Activated T-helper 17 cell treated with anti-CD3 and anti-CD28 coated beads, Interleukin-2, amount 50 U/mL, for 72 hours (primary cell): ENCODE measurements around the gene PXYLP1. TPM values are rescaled to one million over a fixed set of nuclear protein-coding genes. Genes with fewer than 3 reads are reported as not detected.
"Not testable (repeated sequence)": the region's sequence is repeated elsewhere in the genome, so short reads cannot be mapped to it uniquely, and the experiment has no call there.

Experiments
- ATAC-seq: fragments of 150-1000 bp; cut with Tn5 transposase; replicated peaks from 2 replicates; pipeline ENCODE4 v1.10.0; 2021; ENCODE audit warnings: mild to moderate bottlenecking, moderate library complexity
- H3K27ac Mint-ChIP-seq: one replicate; pipeline ENCODE4 v1.8.0; 2022; ENCODE audit warnings: mixed read lengths
- H3K27me3 Mint-ChIP-seq: one replicate; pipeline ENCODE4 v1.8.0; 2022; ENCODE audit warnings: mixed read lengths
- H3K36me3 Mint-ChIP-seq: one replicate; pipeline ENCODE4 v1.8.0; 2022; ENCODE audit warnings: low read depth, mild to moderate bottlenecking, mixed read lengths
- H3K4me1 Mint-ChIP-seq: one replicate; pipeline ENCODE4 v1.8.0; 2022; ENCODE audit warnings: mixed read lengths
- H3K4me3 Mint-ChIP-seq: one replicate; pipeline ENCODE4 v1.8.0; 2022; ENCODE audit warnings: mild to moderate bottlenecking, mixed read lengths
- H3K9me3 Mint-ChIP-seq: one replicate; pipeline ENCODE4 v1.8.0; 2022; ENCODE audit warnings: mixed read lengths
- total RNA-seq, 2 donors: library from RNA; stranded (reverse); gene quantifications; one replicate each; pipeline ENCODE4 v1.2.3, GENCODE V29; 2022

Gene PXYLP1
- total RNA-seq, 2 donors from 2014 or later, result 5.7 to 11.4 TPM

- ATAC-seq, H3K9me3 Mint-ChIP-seq, H3K4me1 Mint-ChIP-seq, H3K27me3 Mint-ChIP-seq, H3K27ac Mint-ChIP-seq, H3K36me3 Mint-ChIP-seq: not testable (repeated sequence)
- peak overlapping the region; percentile 7 for H3K4me3 Mint-ChIP-seq
Observed at GRCh38 chr3:141300426-141300825, 68.8 kb downstream of the PXYLP1 start.

- Mint-ChIP-seq H3K27me3 (no peaks in the 10 kb centered on the region), H3K9me3 (no peaks in the 10 kb centered on the region), H3K4me3 (no peak overlapping the region), H3K4me1 (peaks cover 17% of the 10 kb centered on the region), H3K36me3 (no peaks in the 10 kb centered on the region), H3K27ac (no peak overlapping the region)
- no peak for ATAC-seq
Observed at GRCh38 chr3:141302364-141303141, 70.9 kb downstream of the PXYLP1 start.

GRCh38 chr3:141303481-141304223, 72.0 kb downstream of the PXYLP1 start:
- H3K9me3 Mint-ChIP-seq, result no peaks in the 10 kb centered on the region
- H3K4me1 Mint-ChIP-seq, result peaks cover 24% of the 10 kb centered on the region
- peak; percentile 61 for ATAC-seq

GRCh38 chr3:141305436-141305835, 73.8 kb downstream of the PXYLP1 start:
- Mint-ChIP-seq H3K4me1 (peaks cover 19% of the 10 kb centered on the region), H3K27ac (no peak overlapping the region), H3K27me3 (no peaks in the 10 kb centered on the region)

More at GRCh38 chr3:141303481-141304223, 72.0 kb downstream of the PXYLP1 start:
- H3K36me3 Mint-ChIP-seq, result no peaks in the 10 kb centered on the region
- no peak overlapping the region for H3K27ac Mint-ChIP-seq
- no peak overlapping the region for H3K4me3 Mint-ChIP-seq
- no peaks in the 10 kb centered on the region for H3K27me3 Mint-ChIP-seq

GRCh38 chr3:141306276-141306675, 74.7 kb downstream of the PXYLP1 start:
- H3K4me3 Mint-ChIP-seq, result peak overlapping the region; percentile 55
- H3K9me3 Mint-ChIP-seq, result no peaks in the 10 kb centered on the region
- H3K27ac Mint-ChIP-seq, result peak overlapping the region; percentile 71
- ATAC-seq, result peak; percentile 28
- no peaks in the 10 kb centered on the region for H3K27me3 Mint-ChIP-seq
- H3K36me3 Mint-ChIP-seq, result peaks cover 1% of the 10 kb centered on the region
- H3K4me1 Mint-ChIP-seq, result peaks cover 22% of the 10 kb centered on the region

More at GRCh38 chr3:141305436-141305835, 73.8 kb downstream of the PXYLP1 start:
- no peak for ATAC-seq
- no peaks in the 10 kb centered on the region for H3K9me3 Mint-ChIP-seq
- no peak overlapping the region for H3K4me3 Mint-ChIP-seq
- H3K36me3 Mint-ChIP-seq, result no peaks in the 10 kb centered on the region

GRCh38 chr3:141306922-141307321, 75.3 kb downstream of the PXYLP1 start:
- Mint-ChIP-seq H3K27me3 (no peaks in the 10 kb centered on the region), H3K36me3 (peaks cover 6% of the 10 kb centered on the region), H3K9me3 (no peaks in the 10 kb centered on the region), H3K27ac (peak overlapping the region; percentile 71), H3K4me3 (peak overlapping the region; percentile 55), H3K4me1 (peaks cover 26% of the 10 kb centered on the region)
- peak; percentile 38 for ATAC-seq

GRCh38 chr3:141307351-141308059, 75.9 kb downstream of the PXYLP1 start:
- Mint-ChIP-seq H3K4me3 (peak overlapping the region; percentile 55), H3K27ac (peak overlapping the region; percentile 71), H3K4me1 (peaks cover 29% of the 10 kb centered on the region)

GRCh38 chr3:141308588-141309218, 77.1 kb downstream of the PXYLP1 start:
- Mint-ChIP-seq H3K4me3 (peak overlapping the region; percentile 55), H3K27ac (peak overlapping the region; percentile 71), H3K9me3 (no peaks in the 10 kb centered on the region), H3K4me1 (peaks cover 30% of the 10 kb centered on the region), H3K36me3 (peaks cover 6% of the 10 kb centered on the region), H3K27me3 (no peaks in the 10 kb centered on the region)
- no peak for ATAC-seq

More at GRCh38 chr3:141307351-141308059, 75.9 kb downstream of the PXYLP1 start:
- no peak for ATAC-seq
- Mint-ChIP-seq H3K27me3 (no peaks in the 10 kb centered on the region), H3K9me3 (no peaks in the 10 kb centered on the region), H3K36me3 (peaks cover 6% of the 10 kb centered on the region)

- Mint-ChIP-seq H3K27me3 (no peaks in the 10 kb centered on the region), H3K4me3 (peak overlapping the region; percentile 100), H3K9me3 (no peaks in the 10 kb centered on the region), H3K4me1 (peaks cover 30% of the 10 kb centered on the region), H3K27ac (peak overlapping the region; percentile 99), H3K36me3 (peaks cover 6% of the 10 kb centered on the region)
- ATAC-seq, result peak; percentile 1
Observed at GRCh38 chr3:141311170-141311495, 79.5 kb downstream of the PXYLP1 start.

GRCh38 chr3:141311496-141312353, 80.1 kb downstream of the PXYLP1 start:
- Mint-ChIP-seq H3K36me3 (peaks cover 6% of the 10 kb centered on the region), H3K4me3 (peak overlapping the region; percentile 100), H3K27ac (peak overlapping the region; percentile 99), H3K4me1 (peaks cover 25% of the 10 kb centered on the region), H3K27me3 (no peaks in the 10 kb centered on the region), H3K9me3 (no peaks in the 10 kb centered on the region)
- peak; percentile 97 for ATAC-seq

- H3K9me3 Mint-ChIP-seq, result no peaks in the 10 kb centered on the region
- H3K4me1 Mint-ChIP-seq, result peaks cover 19% of the 10 kb centered on the region
- peaks cover 6% of the 10 kb centered on the region for H3K36me3 Mint-ChIP-seq
- H3K27me3 Mint-ChIP-seq, result no peaks in the 10 kb centered on the region
- no peak for ATAC-seq
- peak overlapping the region; percentile 99 for H3K27ac Mint-ChIP-seq
- peak overlapping the region; percentile 100 for H3K4me3 Mint-ChIP-seq
Observed at GRCh38 chr3:141312354-141313092, 80.9 kb downstream of the PXYLP1 start.

- Mint-ChIP-seq H3K27ac (no peak overlapping the region), H3K4me3 (peak overlapping the region; percentile 100), H3K36me3 (peaks cover 6% of the 10 kb centered on the region), H3K9me3 (no peaks in the 10 kb centered on the region), H3K27me3 (no peaks in the 10 kb centered on the region), H3K4me1 (peaks cover 12% of the 10 kb centered on the region)
- no peak for ATAC-seq
Observed at GRCh38 chr3:141313093-141313683, 81.6 kb downstream of the PXYLP1 start.

- H3K9me3 Mint-ChIP-seq, H3K36me3 Mint-ChIP-seq, H3K27ac Mint-ChIP-seq, H3K4me3 Mint-ChIP-seq, ATAC-seq, H3K27me3 Mint-ChIP-seq: not testable (repeated sequence)
- H3K4me1 Mint-ChIP-seq, result peaks cover 12% of the 10 kb centered on the region
Observed at GRCh38 chr3:141314415-141314814, 82.8 kb downstream of the PXYLP1 start.
